ENCODE results near the gene MAP4.

Gene MAP4

GRCh38 chr3:47956521-47956920 is 59.7 kb downstream of the MAP4 start:
- DNase-seq = no peak

- no peak for DNase-seq
Observed at GRCh38 chr3:47954567-47954966, 61.6 kb downstream of the MAP4 start.

GRCh38 chr3:47950453-47951169 is 65.6 kb downstream of the MAP4 start:
- no peak for DNase-seq

GRCh38 chr3:47949979-47950378 is 66.2 kb downstream of the MAP4 start:
- DNase-seq = no peak

GRCh38 chr3:47940232-47940631 is 76.0 kb downstream of the MAP4 start:
- DNase-seq = no peak

GRCh38 chr3:47932421-47932820 is 83.8 kb downstream of the MAP4 start:
- no peak for DNase-seq

GRCh38 chr3:47930979-47931378 is 85.2 kb downstream of the MAP4 start:
- DNase-seq = no peak

GRCh38 chr3:47916696-47917095 is 99.5 kb downstream of the MAP4 start:
- no peak for DNase-seq

GRCh38 chr3:47916201-47916600 is 100.0 kb downstream of the MAP4 start:
- DNase-seq = no peak

GRCh38 chr3:47912006-47912504 is 104.2 kb downstream of the MAP4 start:
- no peak for DNase-seq

- DNase-seq = no peak
Observed at GRCh38 chr3:47910777-47911440, 105.3 kb downstream of the MAP4 start.

- DNase-seq = no peak
Observed at GRCh38 chr3:47910233-47910632, 106.0 kb downstream of the MAP4 start.

GRCh38 chr3:47909607-47910006 is 106.6 kb downstream of the MAP4 start:
- DNase-seq = no peak

GRCh38 chr3:47908744-47909143 is 107.5 kb downstream of the MAP4 start:
- DNase-seq = no peak

GRCh38 chr3:47907784-47908183 is 108.4 kb downstream of the MAP4 start:
- no peak for DNase-seq

- no peak for DNase-seq
Observed at GRCh38 chr3:47902746-47903145, 113.5 kb downstream of the MAP4 start.

- DNase-seq = no peak
Observed at GRCh38 chr3:47901280-47901833, 114.9 kb downstream of the MAP4 start.

- DNase-seq = no peak
Observed at GRCh38 chr3:47899495-47900108, 116.6 kb downstream of the MAP4 start.

GRCh38 chr3:47897954-47898353 is 118.3 kb downstream of the MAP4 start:
- DNase-seq = no peak

GRCh38 chr3:47896736-47897135 is 119.5 kb downstream of the MAP4 start:
- no peak for DNase-seq

- DNase-seq = no peak
Observed at GRCh38 chr3:47895241-47895640, 121.0 kb downstream of the MAP4 start.

- DNase-seq = no peak
Observed at GRCh38 chr3:47892286-47893040, 123.8 kb downstream of the MAP4 start.

GRCh38 chr3:47891613-47892005 is 124.6 kb downstream of the MAP4 start:
- no peak for DNase-seq

Data from activated CD4-positive, alpha-beta T cell treated with anti-CD3 and anti-CD28 coated beads, Interleukin-2, amount 50 U/mL, for 4 hours (primary cell).